ENCODE data around the gene DPYSL3.

DPYSL3 gene

DNA sequence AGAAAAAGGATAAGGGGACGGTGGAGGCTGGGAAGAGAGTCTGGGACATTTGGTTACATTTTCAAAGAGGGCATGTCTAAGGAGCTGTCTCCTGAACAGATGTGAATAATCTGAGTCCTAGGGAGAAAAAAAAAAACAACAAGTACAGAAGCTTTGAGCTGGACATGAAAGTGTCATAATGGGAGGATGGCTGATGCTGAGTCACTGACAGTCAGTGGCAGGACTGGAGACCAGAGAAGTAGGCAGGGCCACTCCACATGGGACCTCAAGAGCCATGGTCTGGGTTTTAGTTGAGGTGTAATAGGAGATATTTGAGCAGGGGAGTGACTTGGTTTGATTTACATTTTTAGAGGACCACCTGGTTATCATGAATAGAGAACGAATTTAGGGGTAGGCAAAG is 70.6 kb downstream of the DPYSL3 start:
- TF ChIP-seq, protein P1, sequence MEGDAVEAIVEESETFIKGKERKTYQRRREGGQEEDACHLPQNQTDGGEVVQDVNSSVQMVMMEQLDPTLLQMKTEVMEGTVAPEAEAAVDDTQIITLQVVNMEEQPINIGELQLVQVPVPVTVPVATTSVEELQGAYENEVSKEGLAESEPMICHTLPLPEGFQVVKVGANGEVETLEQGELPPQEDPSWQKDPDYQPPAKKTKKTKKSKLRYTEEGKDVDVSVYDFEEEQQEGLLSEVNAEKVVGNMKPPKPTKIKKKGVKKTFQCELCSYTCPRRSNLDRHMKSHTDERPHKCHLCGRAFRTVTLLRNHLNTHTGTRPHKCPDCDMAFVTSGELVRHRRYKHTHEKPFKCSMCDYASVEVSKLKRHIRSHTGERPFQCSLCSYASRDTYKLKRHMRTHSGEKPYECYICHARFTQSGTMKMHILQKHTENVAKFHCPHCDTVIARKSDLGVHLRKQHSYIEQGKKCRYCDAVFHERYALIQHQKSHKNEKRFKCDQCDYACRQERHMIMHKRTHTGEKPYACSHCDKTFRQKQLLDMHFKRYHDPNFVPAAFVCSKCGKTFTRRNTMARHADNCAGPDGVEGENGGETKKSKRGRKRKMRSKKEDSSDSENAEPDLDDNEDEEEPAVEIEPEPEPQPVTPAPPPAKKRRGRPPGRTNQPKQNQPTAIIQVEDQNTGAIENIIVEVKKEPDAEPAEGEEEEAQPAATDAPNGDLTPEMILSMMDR (IDR thresholded peaks at IDR 0.05) = no peak
- TF ChIP-seq ZFX (IDR thresholded peaks at IDR 0.05; ENCODE audit: borderline replicate concordance) = no peak
- no peak overlapping the region for H3K27ac ChIP-seq

DNA sequence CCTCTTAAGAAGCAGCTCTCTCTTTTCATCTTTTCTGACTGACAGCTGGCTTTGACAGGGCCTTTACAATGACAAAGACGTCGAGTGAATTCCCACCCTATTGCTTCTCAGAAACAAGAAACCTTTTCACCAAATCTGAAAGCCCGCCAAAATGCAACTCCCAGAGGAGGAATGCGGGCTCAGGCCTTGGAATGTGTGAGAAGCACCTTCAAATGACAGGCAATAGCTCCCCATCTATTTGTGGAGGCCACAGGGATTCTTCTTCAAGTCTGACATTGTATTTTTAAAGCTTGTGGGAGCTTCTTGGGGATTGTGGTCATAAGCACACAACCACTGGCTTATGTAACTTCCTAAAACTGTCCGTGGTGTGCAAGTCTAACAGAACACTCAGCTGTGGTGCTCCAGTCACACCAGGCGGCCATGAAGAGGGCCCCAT is 72.7 kb downstream of the DPYSL3 start:
- H3K27ac ChIP-seq = no peak overlapping the region
- no peak for TF ChIP-seq ZFX (IDR thresholded peaks at IDR 0.05; ENCODE audit: borderline replicate concordance)
- TF ChIP-seq, protein P1 (IDR thresholded peaks at IDR 0.05) = no peak

DNA sequence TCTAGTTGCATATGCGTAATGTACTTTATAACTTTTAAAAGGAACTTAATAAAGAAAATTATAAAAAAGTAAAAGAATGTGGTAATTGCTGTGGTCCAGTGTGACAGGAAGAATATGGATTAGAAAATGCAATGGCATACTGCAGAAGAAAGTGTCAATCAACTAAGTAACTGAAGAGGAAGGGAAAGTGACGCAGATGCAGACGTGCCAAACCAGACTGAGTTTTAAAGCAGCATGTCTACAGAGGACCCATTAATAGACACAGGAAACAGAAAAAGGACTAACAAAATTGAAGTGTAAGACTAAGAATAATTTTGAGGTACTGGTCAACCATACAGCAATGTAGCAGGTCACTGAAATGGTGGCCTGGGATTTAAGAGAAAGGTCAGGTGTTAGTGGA is 73.3 kb downstream of the DPYSL3 start:
- TF ChIP-seq, protein P1 (IDR thresholded peaks at IDR 0.05) = no peak
- TF ChIP-seq ZFX (IDR thresholded peaks at IDR 0.05; ENCODE audit: borderline replicate concordance) = no peak

DNA sequence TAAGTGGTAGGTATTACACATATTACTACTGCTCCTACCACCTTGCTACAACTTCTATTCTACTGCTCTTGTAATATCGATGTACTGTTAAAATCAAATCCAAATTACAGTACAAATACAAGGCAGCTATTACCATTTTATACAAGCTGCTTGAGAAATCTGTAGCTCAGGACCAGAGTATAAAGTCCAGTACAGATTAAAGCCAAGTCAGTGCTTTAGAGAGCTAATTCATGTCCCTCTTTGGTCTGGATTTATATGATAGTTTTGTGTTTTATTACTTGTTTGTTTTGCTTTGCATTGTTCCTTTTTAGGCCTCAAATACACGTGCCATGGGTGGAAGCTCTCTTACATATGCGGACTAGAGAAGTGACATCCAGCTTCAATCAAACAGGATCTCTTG is 75.8 kb downstream of the DPYSL3 start:
- TF ChIP-seq ZFX (IDR thresholded peaks at IDR 0.05; ENCODE audit: borderline replicate concordance) = no peak
- TF ChIP-seq, protein P1 (IDR thresholded peaks at IDR 0.05) = no peak
- H3K27ac ChIP-seq = no peak overlapping the region

More for the DNA sequence above, 73.3 kb downstream of the DPYSL3 start:
- no peak overlapping the region for H3K27ac ChIP-seq

DNA sequence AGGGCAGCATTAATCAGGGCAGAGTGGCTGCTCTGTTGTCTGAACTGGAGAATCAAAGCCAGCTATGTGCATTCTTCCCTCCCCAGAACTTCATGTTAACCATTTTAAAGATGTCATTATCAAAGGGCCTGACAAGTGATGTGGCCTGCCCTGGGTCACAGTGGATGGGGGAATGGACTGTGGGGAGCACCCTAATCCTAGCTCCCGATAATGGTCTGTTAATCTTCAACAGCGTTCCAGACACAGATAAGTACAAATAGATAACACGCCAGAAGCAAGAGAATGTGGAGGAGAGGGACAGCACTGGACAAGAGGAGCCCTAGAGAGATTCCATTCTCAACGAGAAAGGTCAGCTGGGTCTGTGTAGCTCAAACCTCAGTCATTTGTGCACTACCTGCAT is 77.5 kb downstream of the DPYSL3 start:
- TF ChIP-seq, protein P1 (IDR thresholded peaks at IDR 0.05) = no peak
- TF ChIP-seq ZFX (IDR thresholded peaks at IDR 0.05; ENCODE audit: borderline replicate concordance) = no peak
- no peak overlapping the region for H3K27ac ChIP-seq

DNA sequence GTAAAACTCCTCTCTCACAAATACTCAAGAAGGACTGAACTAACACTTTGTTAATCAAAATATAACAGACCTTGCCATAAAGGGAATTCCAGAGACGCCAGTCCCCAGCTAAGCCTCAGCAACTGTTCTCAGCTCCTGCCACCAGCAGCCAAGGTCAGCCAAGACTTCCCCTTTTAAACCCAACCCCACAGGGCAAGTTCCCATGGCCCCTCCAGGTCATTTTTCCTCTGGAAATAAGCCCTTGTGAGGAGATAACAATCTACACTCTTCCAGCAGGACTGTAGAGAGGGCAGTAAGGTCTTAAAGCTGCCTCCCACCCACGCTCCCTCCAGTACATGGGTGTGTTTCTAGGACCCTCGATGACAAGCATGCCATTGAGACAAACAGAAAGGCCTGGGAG is 78.3 kb downstream of the DPYSL3 start:
- TF ChIP-seq ZFX (IDR thresholded peaks at IDR 0.05; ENCODE audit: borderline replicate concordance) = no peak
- TF ChIP-seq, protein P1 (IDR thresholded peaks at IDR 0.05) = no peak
- H3K27ac ChIP-seq = no peak overlapping the region

DNA sequence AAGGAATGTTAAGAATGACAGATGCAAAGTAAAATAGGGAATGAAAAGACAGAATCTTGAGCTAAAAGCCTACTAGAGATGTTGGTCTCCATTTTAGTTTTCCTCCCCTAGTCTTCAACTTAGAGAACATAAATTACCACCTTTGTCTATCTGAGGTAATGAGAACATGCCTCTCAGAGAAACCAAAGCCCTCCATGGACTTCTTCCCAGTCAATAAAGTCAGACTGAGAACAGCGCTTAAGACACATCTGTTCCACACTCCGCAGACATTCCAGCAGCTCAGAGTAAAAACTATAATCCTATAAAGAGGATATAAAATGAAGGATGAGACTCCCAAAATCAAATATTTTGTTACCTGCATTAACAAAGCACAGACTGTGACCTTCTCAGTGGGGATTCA is 79.2 kb downstream of the DPYSL3 start:
- H3K27ac ChIP-seq = no peak overlapping the region
- TF ChIP-seq, protein P1 (IDR thresholded peaks at IDR 0.05) = no peak
- no peak for TF ChIP-seq ZFX (IDR thresholded peaks at IDR 0.05; ENCODE audit: borderline replicate concordance)
